ENCODE measurements around the gene ABCF3.

DNA sequence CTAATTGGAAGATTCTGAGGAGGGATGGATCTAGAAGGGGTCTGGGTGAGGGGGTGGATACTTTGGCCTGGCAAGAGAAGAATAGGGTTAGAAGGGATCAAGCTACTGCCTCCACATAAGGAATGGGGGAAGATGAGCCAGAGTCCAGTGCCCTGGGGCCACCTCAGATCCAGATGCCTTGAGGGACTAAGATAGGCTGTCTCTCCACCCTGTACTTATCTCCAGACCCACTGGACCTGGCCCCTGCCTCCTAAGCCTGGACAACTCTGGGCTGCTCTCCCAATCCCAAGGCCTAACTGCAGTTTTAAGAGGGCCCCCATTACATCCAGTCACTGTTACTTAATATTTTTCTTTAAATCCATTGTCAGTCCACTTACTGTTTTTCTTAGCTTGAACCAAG is 28.8 kb upstream of the ABCF3 start:
- TF ChIP-seq CTCF (IDR thresholded peaks at IDR 0.05; ENCODE audit: poor library complexity) (no peak), EZH2 (IDR thresholded peaks at IDR 0.05; ENCODE audit: borderline replicate concordance) (no peak)
